Measurements from ENCODE around the gene PIK3CG.

Gene PIK3CG

DNA sequence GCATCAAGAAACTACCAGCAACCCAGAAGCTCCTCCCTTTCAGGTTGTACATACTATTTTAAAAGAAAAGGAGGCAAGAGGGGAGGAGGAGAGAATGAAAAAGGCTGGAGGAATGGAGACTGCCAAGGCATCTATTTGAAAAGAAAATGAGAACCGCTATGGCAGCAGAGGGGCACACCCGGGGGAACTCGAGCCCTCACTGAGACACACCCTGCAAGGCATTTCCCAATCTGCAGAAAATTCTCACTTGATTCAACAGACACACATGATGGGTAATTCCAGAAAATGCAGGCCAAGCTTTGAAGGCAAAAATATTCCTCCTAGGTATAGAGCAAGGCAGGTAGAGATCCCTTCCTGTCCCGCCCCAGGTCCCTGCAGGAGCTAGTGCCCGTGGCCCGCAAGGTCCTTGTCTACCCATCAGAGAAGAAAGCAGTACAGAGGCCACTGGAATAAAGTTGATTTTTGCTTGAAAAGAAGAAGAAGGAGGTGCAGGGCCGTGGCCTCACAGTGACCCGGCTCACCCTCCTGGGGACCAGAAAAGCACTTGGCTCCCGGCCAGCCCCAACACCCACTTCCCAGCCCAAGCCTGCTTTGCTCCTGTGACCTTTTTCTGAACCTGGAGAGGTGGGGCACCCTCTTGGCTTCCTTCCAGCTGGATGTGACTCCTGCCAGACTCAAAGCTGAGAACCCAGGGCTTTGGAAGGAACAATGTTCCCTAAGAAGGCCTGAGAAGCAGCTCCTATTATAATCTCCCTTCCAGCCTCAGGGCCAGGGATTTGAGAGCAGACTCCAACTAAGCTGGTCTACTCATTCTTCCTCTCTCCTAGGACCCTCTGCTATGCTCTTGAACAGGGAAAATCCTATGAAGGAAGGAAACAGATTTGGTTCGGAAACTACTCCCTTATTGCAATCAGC is 6.2 kb upstream of the PIK3CG start:
- H2AK5ac ChIP-seq (ENCODE audit: low read length, severe bottlenecking) = no peak overlapping the region
- no peak overlapping the region for H2BK120ac ChIP-seq (ENCODE audit: low read depth, low read length)
- no peak overlapping the region for H3K9ac ChIP-seq (ENCODE audit: low read length)
- H2BK12ac ChIP-seq (ENCODE audit: low read length in 2 of 2) = no peak overlapping the region
- no peak overlapping the region for H3K14ac ChIP-seq (ENCODE audit: low read length in 2 of 2)
- H3K4ac ChIP-seq (ENCODE audit: low read depth in 1 of 2, low read length in 2 of 2) = no peak overlapping the region
- no peak overlapping the region for H2BK5ac ChIP-seq (ENCODE audit: low read depth, low read length, poor library complexity, severe bottlenecking)
- H3K79me1 ChIP-seq (replicated peaks; ENCODE audit: low read length, poor library complexity, severe bottlenecking) = no peaks in the 10 kb centered on the region
- no peaks in the 10 kb centered on the region for H3K36me3 ChIP-seq (ENCODE audit: control insufficient read depth in 1 of 2, insufficient read depth in 2 of 2, low read depth in 1 of 2, low read length in 2 of 2)
- H3K4me1 ChIP-seq (ENCODE audit: control insufficient read depth, insufficient read depth, low read depth, low read length) = no peaks in the 10 kb centered on the region
- no peak overlapping the region for H4K91ac ChIP-seq (ENCODE audit: low read length)
- no peaks in the 10 kb centered on the region for H3K27me3 ChIP-seq (ENCODE audit: control insufficient read depth in 1 of 2, insufficient read depth in 1 of 2, low read length in 2 of 2)
- no peak overlapping the region for H4K8ac ChIP-seq (ENCODE audit: low read length)
- no peak overlapping the region for H2BK15ac ChIP-seq (ENCODE audit: low read depth, poor library complexity, severe bottlenecking)
- H3K9me3 ChIP-seq (ENCODE audit: control insufficient read depth, low read length) = peaks cover 11% of the 10 kb centered on the region
- H3K4me2 ChIP-seq (ENCODE audit: low read length, poor library complexity, severe bottlenecking) = no peak overlapping the region
- H3K23ac ChIP-seq (ENCODE audit: low read length in 2 of 2) = no peak overlapping the region
- no peak for DNase-seq
- WGBS = 93% methylated on average over 10 of the region's 10 CpGs
- no peak overlapping the region for H3K4me3 ChIP-seq (ENCODE audit: insufficient read depth in 1 of 2, low read depth in 1 of 2, low read length in 2 of 2)
- no peak overlapping the region for H3K27ac ChIP-seq (ENCODE audit: low read length, poor library complexity, severe bottlenecking)
- no peak overlapping the region for H3K18ac ChIP-seq (ENCODE audit: low read depth in 1 of 2, low read length in 2 of 2)
- H2AFZ ChIP-seq (ENCODE audit: low read depth, low read length) = no peak overlapping the region

DNA sequence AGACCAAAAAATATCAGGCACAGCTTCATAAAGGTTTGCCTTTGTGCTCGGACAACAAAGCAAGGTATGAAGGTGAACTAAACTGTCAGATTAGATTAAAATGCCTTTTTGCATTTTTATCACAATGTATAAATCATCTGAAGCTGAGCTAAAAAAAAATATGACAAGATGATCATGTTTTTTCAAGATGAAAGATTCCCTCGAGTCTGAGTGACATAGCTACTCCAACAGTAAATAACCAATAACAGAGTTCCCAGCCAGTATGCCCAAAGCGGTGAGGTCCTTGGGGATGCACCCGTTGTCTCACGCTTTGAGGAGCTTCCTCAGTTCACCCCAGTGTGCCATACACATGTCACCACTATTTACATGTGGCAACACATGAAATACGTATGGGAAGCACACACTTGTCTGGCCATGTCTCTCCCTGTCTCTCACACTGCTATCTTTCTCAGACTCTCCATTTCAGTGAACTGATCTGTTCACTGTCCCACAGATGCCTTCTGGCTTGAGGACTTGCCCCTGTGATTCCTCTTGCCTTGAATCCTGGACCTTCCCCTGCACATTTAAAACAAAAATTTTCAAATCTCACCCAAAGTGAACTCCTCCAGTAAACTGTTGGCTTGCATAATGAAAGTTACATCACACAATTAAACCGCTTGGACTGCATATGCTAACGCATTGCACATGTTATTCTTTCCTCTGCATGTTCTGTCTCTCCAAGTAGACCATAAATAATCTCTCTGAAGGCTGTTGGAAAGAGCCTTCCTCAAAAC is 2.6 kb upstream of the PIK3CG start:
- Histone ChIP-seq H3K9ac (ENCODE audit: low read length) (no peak overlapping the region), H3K27ac (ENCODE audit: low read length, poor library complexity, severe bottlenecking) (no peak overlapping the region), H4K91ac (ENCODE audit: low read length) (no peak overlapping the region), H3K79me1 (replicated peaks; ENCODE audit: low read length, poor library complexity, severe bottlenecking) (no peaks in the 10 kb centered on the region), H3K4ac (ENCODE audit: low read depth in 1 of 2, low read length in 2 of 2) (peak overlapping the region in 1 of 2 experiments; percentile 11), H3K4me1 (ENCODE audit: control insufficient read depth, insufficient read depth, low read depth, low read length) (no peaks in the 10 kb centered on the region), H4K8ac (ENCODE audit: low read length) (peak overlapping the region; percentile 7), H3K23ac (ENCODE audit: low read length in 2 of 2) (no peak overlapping the region), H2BK15ac (ENCODE audit: low read depth, poor library complexity, severe bottlenecking) (no peak overlapping the region), H3K9me3 (ENCODE audit: control insufficient read depth, low read length) (peaks cover 11% of the 10 kb centered on the region), H3K4me3 (ENCODE audit: insufficient read depth in 1 of 2, low read depth in 1 of 2, low read length in 2 of 2) (no peak overlapping the region), H2BK120ac (ENCODE audit: low read depth, low read length) (no peak overlapping the region), H2BK5ac (ENCODE audit: low read depth, low read length, poor library complexity, severe bottlenecking) (no peak overlapping the region), H2BK12ac (ENCODE audit: low read length in 2 of 2) (no peak overlapping the region), H2AFZ (ENCODE audit: low read depth, low read length) (no peak overlapping the region), H3K36me3 (ENCODE audit: control insufficient read depth in 1 of 2, insufficient read depth in 2 of 2, low read depth in 1 of 2, low read length in 2 of 2) (peaks cover 0 to 1% of the 10 kb centered on the region in 2 experiments), H3K27me3 (ENCODE audit: control insufficient read depth in 1 of 2, insufficient read depth in 1 of 2, low read length in 2 of 2) (no peaks in the 10 kb centered on the region), H3K4me2 (ENCODE audit: low read length, poor library complexity, severe bottlenecking) (no peak overlapping the region), H3K14ac (ENCODE audit: low read length in 2 of 2) (peak overlapping the region in 1 of 2 experiments; percentile 44), H2AK5ac (ENCODE audit: low read length, severe bottlenecking) (no peak overlapping the region), H3K18ac (ENCODE audit: low read depth in 1 of 2, low read length in 2 of 2) (no peak overlapping the region)
- no peak for DNase-seq
- WGBS = 91% methylated on average over 7 of the region's 8 CpGs

DNA sequence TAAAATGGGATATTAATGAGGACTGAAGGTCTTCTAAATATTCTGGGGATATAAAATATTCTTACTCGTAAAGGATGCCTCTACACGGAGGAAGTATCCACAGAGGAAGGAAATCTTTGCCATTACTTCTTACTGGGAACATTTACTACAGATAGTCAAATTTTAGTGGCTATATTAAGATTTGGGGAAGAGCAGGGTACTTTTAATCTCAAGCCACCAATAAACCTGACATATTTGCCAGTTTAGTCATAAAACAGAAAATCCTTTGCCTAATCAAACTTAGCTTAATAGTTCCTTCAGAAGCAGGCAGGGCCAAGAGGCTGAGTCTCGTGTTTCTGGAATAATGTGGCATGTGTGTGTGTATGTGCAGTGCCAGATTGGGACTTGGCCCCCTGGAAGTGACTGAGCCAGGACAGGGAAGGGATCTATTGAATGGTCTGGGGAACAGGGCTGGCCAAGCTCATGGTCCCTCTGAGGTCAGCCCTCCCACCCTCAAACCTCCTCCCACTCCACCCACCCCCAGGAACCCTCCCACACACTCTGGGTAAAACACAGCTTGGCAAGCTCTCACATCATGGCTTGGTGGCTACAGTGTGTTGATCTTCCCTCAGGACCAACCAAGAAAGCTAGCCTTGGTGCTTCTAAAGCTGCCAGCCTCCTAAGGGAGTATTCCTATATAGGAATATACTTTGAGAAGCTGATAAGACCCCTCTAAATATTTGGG is 1.6 kb upstream of the PIK3CG start:
- Histone ChIP-seq H3K27me3 (ENCODE audit: control insufficient read depth in 1 of 2, insufficient read depth in 1 of 2, low read length in 2 of 2) (no peaks in the 10 kb centered on the region), H3K9ac (ENCODE audit: low read length) (no peak overlapping the region), H4K8ac (ENCODE audit: low read length) (no peak overlapping the region), H3K79me1 (replicated peaks; ENCODE audit: low read length, poor library complexity, severe bottlenecking) (no peaks in the 10 kb centered on the region), H3K36me3 (ENCODE audit: control insufficient read depth in 1 of 2, insufficient read depth in 2 of 2, low read depth in 1 of 2, low read length in 2 of 2) (peaks cover 0 to 3% of the 10 kb centered on the region in 2 experiments), H2BK120ac (ENCODE audit: low read depth, low read length) (no peak overlapping the region), H3K4ac (ENCODE audit: low read depth in 1 of 2, low read length in 2 of 2) (no peak overlapping the region), H3K4me3 (ENCODE audit: insufficient read depth in 1 of 2, low read depth in 1 of 2, low read length in 2 of 2) (no peak overlapping the region), H4K91ac (ENCODE audit: low read length) (no peak overlapping the region), H3K27ac (ENCODE audit: low read length, poor library complexity, severe bottlenecking) (no peak overlapping the region), H2BK5ac (ENCODE audit: low read depth, low read length, poor library complexity, severe bottlenecking) (no peak overlapping the region), H3K4me2 (ENCODE audit: low read length, poor library complexity, severe bottlenecking) (no peak overlapping the region), H3K9me3 (ENCODE audit: control insufficient read depth, low read length) (peaks cover 7% of the 10 kb centered on the region), H2BK12ac (ENCODE audit: low read length in 2 of 2) (peak overlapping the region in 1 of 2 experiments; percentile 65), H2AK5ac (ENCODE audit: low read length, severe bottlenecking) (no peak overlapping the region), H3K18ac (ENCODE audit: low read depth in 1 of 2, low read length in 2 of 2) (no peak overlapping the region), H2AFZ (ENCODE audit: low read depth, low read length) (no peak overlapping the region), H2BK15ac (ENCODE audit: low read depth, poor library complexity, severe bottlenecking) (no peak overlapping the region), H3K4me1 (ENCODE audit: control insufficient read depth, insufficient read depth, low read depth, low read length) (no peaks in the 10 kb centered on the region), H3K23ac (ENCODE audit: low read length in 2 of 2) (no peak overlapping the region), H3K14ac (ENCODE audit: low read length in 2 of 2) (no peak overlapping the region)
- WGBS = 93% methylated on average over 3 of the region's 3 CpGs
- no peak for DNase-seq
